Esophagus squamous epithelium (tissue), 5 donors: ENCODE data around the gene CTNNA1. TPM values are rescaled to one million over a fixed set of nuclear protein-coding genes. Genes with fewer than 3 reads are reported as not detected.

Experiments
- DNase-seq: peaks from one replicate; lab custom pipeline; 2025; lab: John Stamatoyannopoulos, UW
- H3K27ac ChIP-seq, 4 donors: fragments of 200-600 bp; sonication (generic); one replicate each; pipeline ENCODE4 v1.5.1; 2016 to 2019; ENCODE audit warnings: mild to moderate bottlenecking in 1 of 4
- H3K27me3 ChIP-seq, 4 donors: fragments of 200-600 bp; sonication (generic); 1 replicate in 3 of 4; 2 replicates in 1 of 4; pipeline versions ENCODE4 v1.5.1 to v1.6.0; 2017 to 2021; ENCODE audit warnings: antibody characterized with exemption in 1 of 4
- H3K36me3 ChIP-seq, 3 donors: fragments of 200-600 bp; sonication (generic); one replicate each; pipeline ENCODE4 v1.5.1; 2016 to 2019
- H3K4me1 ChIP-seq, 3 donors: fragments of 200-600 bp; sonication (generic); one replicate each; pipeline ENCODE4 v1.5.1; 2017 to 2019
- H3K4me3 ChIP-seq, 4 donors: fragments of 200-600 bp; sonication (generic); 1 replicate in 3 of 4; 2 replicates in 1 of 4; pipeline ENCODE4 v1.5.1; 2016 to 2019; ENCODE audit warnings: mild to moderate bottlenecking in 2 of 4, moderate library complexity in 1 of 4
- H3K9me3 ChIP-seq, 3 donors: fragments of 200-600 bp; sonication (generic); one replicate each; pipeline ENCODE4 v1.5.1; 2016 to 2019
- CTCF ChIP-seq, 6 experiments: fragments of 450-650 bp in 4 of 6; fragments of 200-600 bp in 2 of 6; sonication (generic) in 2 of 6; IDR thresholded peaks; one replicate each; pipeline ENCODE4 v1.5.1; 2016 to 2019; ENCODE audit warnings: antibody characterized with exemption in 6 of 6, mild to moderate bottlenecking in 4 of 6, moderate library complexity in 4 of 6
- POLR2A ChIP-seq, 4 donors: fragments of 450-650 bp; IDR thresholded peaks; one replicate each; pipeline ENCODE4 v1.6.1; 2017; ENCODE audit warnings: antibody characterized with exemption in 4 of 4, mild to moderate bottlenecking in 4 of 4, moderate library complexity in 3 of 4
- WGBS, 2 donors: methylation state at CpG; one replicate each; pipeline ENCODE4 v1.1.5; 2018; 5-methylcytosine and 5-hydroxymethylcytosine counted together
- intact Hi-C: fragments of 100-400 bp; cut with DNase I; formaldehyde crosslinking; loops from one replicate; pipeline ENCODE4 v1.15.0; 2022
- total RNA-seq, 4 donors: library from RNA; depleted of rRNA; stranded (reverse); fragments of >200 nt; gene quantifications; one replicate each; pipeline ENCODE4 v1.1.0, GENCODE V29; 2016
- donor health status: DM: yes; HTN: yes; CAD: no.

The CTNNA1 gene
- total RNA-seq, 4 donors from 2014 or later, result 293 to 393 (median 348) TPM

- intact Hi-C loops, result no loop called here
- H3K4me3 ChIP-seq, result no peak overlapping the region
- TF ChIP-seq CTCF (IDR thresholded peaks at IDR 0.05) (no peak), POLR2A (IDR thresholded peaks at IDR 0.05) (no peak)
- WGBS, 2 donors, result 100% methylated on average over 1 of the region's 1 CpG
- no peaks in the 10 kb centered on the region for H3K9me3 ChIP-seq
- no peak overlapping the region for H3K27ac ChIP-seq
- no peak for DNase-seq
- no peaks in the 10 kb centered on the region for H3K27me3 ChIP-seq
- H3K4me1 ChIP-seq, result peaks cover 0 to 13% (median 0%) of the 10 kb centered on the region in 3 donors
- peaks cover 5 to 100% (median 6%) of the 10 kb centered on the region in 3 donors for H3K36me3 ChIP-seq
These were observed 152.3 kb downstream of the CTNNA1 start for GRCh38 chr5:138905541-138905940.

- intact Hi-C loops, result no loop called here
- no peak for TF ChIP-seq POLR2A (IDR thresholded peaks at IDR 0.05)
- TF ChIP-seq CTCF (IDR thresholded peaks at IDR 0.05), result no peak
- Histone ChIP-seq H3K36me3 (peaks cover 3 to 94% (median 5%) of the 10 kb centered on the region in 3 donors), H3K27ac (no peak overlapping the region), H3K4me1 (no peaks in the 10 kb centered on the region), H3K4me3 (no peak overlapping the region), H3K9me3 (no peaks in the 10 kb centered on the region), H3K27me3 (no peaks in the 10 kb centered on the region)
- no peak for DNase-seq
- 83 to 91% methylated on average over 2 of the region's 2 CpGs for WGBS, 2 donors
These were observed 156.5 kb downstream of the CTNNA1 start for GRCh38 chr5:138909734-138910133.

- H3K36me3 ChIP-seq, result peaks cover 2 to 94% (median 5%) of the 10 kb centered on the region in 3 donors
- 87 to 90% methylated on average over 6 to 7 of the region's 7 CpGs for WGBS, 2 donors
- no peak overlapping the region for H3K27ac ChIP-seq
- no peak overlapping the region for H3K4me3 ChIP-seq
- no peaks in the 10 kb centered on the region for H3K9me3 ChIP-seq
- no peak for TF ChIP-seq CTCF (IDR thresholded peaks at IDR 0.05)
- no peak for TF ChIP-seq POLR2A (IDR thresholded peaks at IDR 0.05)
- intact Hi-C loops, result no loop called here
- H3K27me3 ChIP-seq, result no peaks in the 10 kb centered on the region
- H3K4me1 ChIP-seq, result no peaks in the 10 kb centered on the region
- DNase-seq, result no peak
These were observed 157.4 kb downstream of the CTNNA1 start for GRCh38 chr5:138910546-138911185.

- H3K4me1 ChIP-seq, result no peaks in the 10 kb centered on the region
- no peak overlapping the region for H3K4me3 ChIP-seq
- TF ChIP-seq CTCF (IDR thresholded peaks at IDR 0.05) (no peak), POLR2A (IDR thresholded peaks at IDR 0.05) (no peak)
- no peak overlapping the region for H3K27ac ChIP-seq
- peaks cover 0 to 94% (median 0%) of the 10 kb centered on the region in 3 donors for H3K36me3 ChIP-seq
- no peaks in the 10 kb centered on the region for H3K9me3 ChIP-seq
- intact Hi-C loops, result no loop called here
- H3K27me3 ChIP-seq, result no peaks in the 10 kb centered on the region
- no peak for DNase-seq
These were observed 158.2 kb downstream of the CTNNA1 start for GRCh38 chr5:138911441-138911840.

GRCh38 chr5:138912093-138912492 lies 158.9 kb downstream of the CTNNA1 start:
- TF ChIP-seq CTCF (IDR thresholded peaks at IDR 0.05) (no peak), POLR2A (IDR thresholded peaks at IDR 0.05) (no peak)
- intact Hi-C loops, result no loop called here
- no peaks in the 10 kb centered on the region for H3K27me3 ChIP-seq
- no peaks in the 10 kb centered on the region for H3K9me3 ChIP-seq
- 90 to 96% methylated on average over 4 of the region's 4 CpGs for WGBS, 2 donors
- H3K4me1 ChIP-seq, result no peaks in the 10 kb centered on the region
- H3K27ac ChIP-seq, result no peak overlapping the region
- no peak overlapping the region for H3K4me3 ChIP-seq
- no peak for DNase-seq
- H3K36me3 ChIP-seq, result peaks cover 0 to 94% (median 0%) of the 10 kb centered on the region in 3 donors
